Central memory CD8-positive, alpha-beta T cell (primary cell): ENCODE results near the gene ISLR.

Experiments
- ATAC-seq: fragments of 150-1000 bp; cut with Tn5 transposase; replicated peaks from 2 replicates; pipeline ENCODE4 v1.10.0; 2022; ENCODE audit warnings: mild to moderate bottlenecking, moderate FRiP score, moderate number of reproducible peaks; ENCODE audit not compliant: poor library complexity, severe bottlenecking; ENCODE audit errors: extremely low read depth
- DNase-seq, 2 donors: peaks; one replicate each; pipeline ENCODE4 v3.0.0; 2021; ENCODE audit warnings: low spot score in 2 of 2
- H3K27ac Mint-ChIP-seq: one replicate; pipeline ENCODE4 v1.8.0; 2022; ENCODE audit warnings: low read depth, mild to moderate bottlenecking, moderate library complexity, mixed read lengths
- H3K27me3 Mint-ChIP-seq: one replicate; pipeline ENCODE4 v1.8.0; 2022; ENCODE audit warnings: mixed read lengths
- H3K36me3 Mint-ChIP-seq: one replicate; pipeline ENCODE4 v1.8.0; 2022; ENCODE audit warnings: mild to moderate bottlenecking, moderate library complexity, mixed read lengths; ENCODE audit not compliant: insufficient read depth
- H3K4me1 Mint-ChIP-seq: one replicate; pipeline ENCODE4 v1.8.0; 2022; ENCODE audit warnings: mixed read lengths
- H3K4me3 Mint-ChIP-seq: one replicate; pipeline ENCODE4 v1.8.0; 2022; ENCODE audit warnings: mild to moderate bottlenecking, moderate library complexity, mixed read lengths
- H3K9me3 Mint-ChIP-seq: one replicate; pipeline ENCODE4 v1.8.0; 2022; ENCODE audit warnings: mixed read lengths

Gene ISLR

DNA sequence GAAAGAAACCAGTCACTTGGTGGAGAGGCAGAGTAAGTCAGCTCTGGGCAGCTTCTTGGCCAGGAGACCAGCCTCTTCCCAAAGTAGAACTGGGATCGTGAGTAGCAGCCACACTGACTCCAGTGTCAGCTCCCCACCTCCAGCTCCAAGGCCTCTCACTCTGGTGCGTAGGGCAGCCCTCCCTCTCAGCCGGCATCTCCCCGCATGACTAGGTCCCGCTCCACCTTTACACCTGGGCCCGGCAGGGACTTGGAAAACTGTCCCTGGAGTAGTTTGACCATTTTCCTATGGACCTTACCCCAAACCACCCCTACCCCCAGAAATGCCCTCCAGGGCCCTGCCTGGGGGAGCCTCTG lies 25.8 kb downstream of the ISLR start:
- no peaks in the 10 kb centered on the region for H3K9me3 Mint-ChIP-seq
- DNase-seq (no peak), ATAC-seq (no peak)
- no peaks in the 10 kb centered on the region for H3K4me1 Mint-ChIP-seq
- H3K4me3 Mint-ChIP-seq = no peak overlapping the region
- H3K27me3 Mint-ChIP-seq = peaks cover 53% of the 10 kb centered on the region
- no peak overlapping the region for H3K27ac Mint-ChIP-seq
- H3K36me3 Mint-ChIP-seq = no peaks in the 10 kb centered on the region

DNA sequence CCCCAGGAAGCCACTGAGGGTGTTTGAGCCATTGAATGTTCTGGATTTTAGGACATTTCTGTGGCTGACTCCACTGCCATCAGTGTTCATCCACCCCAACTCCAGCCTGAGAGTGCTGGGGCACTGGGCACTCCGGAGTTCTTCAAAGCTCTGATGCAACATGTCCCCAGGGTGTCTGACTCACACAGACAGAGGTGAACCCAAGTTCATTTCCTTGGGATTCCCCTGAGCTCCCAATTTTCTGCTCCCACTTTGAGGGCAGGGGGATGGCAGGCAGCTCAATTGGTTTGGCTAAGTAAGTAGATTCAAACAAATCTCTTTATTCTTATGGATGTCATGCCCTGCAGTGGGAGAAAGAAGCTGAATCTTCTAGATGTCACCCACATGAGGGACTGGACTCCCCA lies 26.9 kb downstream of the ISLR start:
- ATAC-seq = no peak
- no peak overlapping the region for H3K27ac Mint-ChIP-seq
- H3K4me3 Mint-ChIP-seq = no peak overlapping the region
- peaks cover 61% of the 10 kb centered on the region for H3K27me3 Mint-ChIP-seq
- no peaks in the 10 kb centered on the region for H3K4me1 Mint-ChIP-seq
- DNase-seq = no peak
- H3K9me3 Mint-ChIP-seq = no peaks in the 10 kb centered on the region
- H3K36me3 Mint-ChIP-seq = no peaks in the 10 kb centered on the region

DNA sequence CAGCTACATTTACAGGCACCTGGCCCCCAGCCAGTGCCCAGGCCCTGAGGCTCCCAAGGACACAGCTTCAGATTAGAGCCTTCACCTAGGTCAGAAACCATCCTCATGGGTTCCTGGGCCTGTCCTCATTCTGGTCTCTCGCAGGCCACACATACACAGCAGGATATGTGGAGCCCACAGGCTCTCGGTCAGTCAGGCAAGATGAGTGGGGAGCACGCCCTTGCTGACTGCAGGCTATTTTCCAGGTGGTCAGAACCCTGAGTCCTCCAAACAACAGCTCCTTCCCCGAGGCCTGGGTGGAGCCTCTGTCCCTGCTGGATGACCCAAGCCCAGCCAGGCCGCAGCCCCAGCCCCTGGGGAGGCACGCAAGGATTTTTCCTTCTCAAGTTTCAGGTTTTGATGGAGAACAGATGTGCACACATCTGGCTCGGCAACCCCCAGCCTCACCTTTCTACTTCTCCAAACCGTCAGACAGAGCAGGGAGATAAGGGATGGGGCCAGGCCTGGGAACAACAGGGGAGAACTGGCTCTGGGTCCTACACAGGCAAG lies 27.4 kb downstream of the ISLR start:
- DNase-seq = no peak
- Mint-ChIP-seq H3K4me3 (no peak overlapping the region), H3K4me1 (no peaks in the 10 kb centered on the region), H3K36me3 (no peaks in the 10 kb centered on the region), H3K27me3 (peaks cover 62% of the 10 kb centered on the region), H3K27ac (no peak overlapping the region), H3K9me3 (no peaks in the 10 kb centered on the region)
- ATAC-seq = no peak

DNA sequence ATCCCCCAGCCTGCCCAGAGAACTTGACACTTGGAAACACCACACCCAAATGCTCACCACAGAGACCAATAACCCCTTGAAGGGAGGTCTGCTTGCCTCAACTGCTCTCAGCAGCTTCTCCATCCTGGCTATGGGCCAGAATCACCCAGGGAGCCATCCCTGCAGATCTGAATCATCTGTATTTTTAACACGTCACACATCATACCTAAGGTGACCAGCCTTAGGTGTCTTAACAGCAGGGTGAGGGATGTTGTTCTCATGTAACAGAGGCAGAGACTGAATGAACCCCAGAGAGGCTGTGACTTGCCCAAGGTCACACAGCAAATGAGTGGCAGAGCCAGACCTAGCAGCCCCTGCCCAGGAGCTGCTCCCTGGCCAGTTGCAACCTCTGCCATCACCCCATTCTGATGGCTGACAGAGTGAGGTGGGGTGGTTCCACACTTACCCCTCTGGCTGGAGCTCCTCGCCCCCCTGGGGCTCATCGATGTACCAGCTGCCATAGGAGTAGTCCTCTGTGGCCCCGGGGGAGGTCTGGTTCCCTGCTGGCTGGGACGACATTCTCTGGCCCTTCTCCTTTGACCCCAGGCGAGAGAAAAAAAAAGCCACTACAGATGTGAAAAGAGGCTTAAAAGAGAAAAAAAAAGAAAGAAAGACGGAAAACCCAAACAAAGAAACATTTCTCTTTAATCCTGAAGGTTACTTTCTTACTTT lies 28.4 kb downstream of the ISLR start:
- ATAC-seq = no peak
- no peak overlapping the region for H3K4me3 Mint-ChIP-seq
- H3K4me1 Mint-ChIP-seq = no peaks in the 10 kb centered on the region
- DNase-seq = no peak
- no peaks in the 10 kb centered on the region for H3K36me3 Mint-ChIP-seq
- no peak overlapping the region for H3K27ac Mint-ChIP-seq
- H3K9me3 Mint-ChIP-seq = no peaks in the 10 kb centered on the region
- peaks cover 62% of the 10 kb centered on the region for H3K27me3 Mint-ChIP-seq

DNA sequence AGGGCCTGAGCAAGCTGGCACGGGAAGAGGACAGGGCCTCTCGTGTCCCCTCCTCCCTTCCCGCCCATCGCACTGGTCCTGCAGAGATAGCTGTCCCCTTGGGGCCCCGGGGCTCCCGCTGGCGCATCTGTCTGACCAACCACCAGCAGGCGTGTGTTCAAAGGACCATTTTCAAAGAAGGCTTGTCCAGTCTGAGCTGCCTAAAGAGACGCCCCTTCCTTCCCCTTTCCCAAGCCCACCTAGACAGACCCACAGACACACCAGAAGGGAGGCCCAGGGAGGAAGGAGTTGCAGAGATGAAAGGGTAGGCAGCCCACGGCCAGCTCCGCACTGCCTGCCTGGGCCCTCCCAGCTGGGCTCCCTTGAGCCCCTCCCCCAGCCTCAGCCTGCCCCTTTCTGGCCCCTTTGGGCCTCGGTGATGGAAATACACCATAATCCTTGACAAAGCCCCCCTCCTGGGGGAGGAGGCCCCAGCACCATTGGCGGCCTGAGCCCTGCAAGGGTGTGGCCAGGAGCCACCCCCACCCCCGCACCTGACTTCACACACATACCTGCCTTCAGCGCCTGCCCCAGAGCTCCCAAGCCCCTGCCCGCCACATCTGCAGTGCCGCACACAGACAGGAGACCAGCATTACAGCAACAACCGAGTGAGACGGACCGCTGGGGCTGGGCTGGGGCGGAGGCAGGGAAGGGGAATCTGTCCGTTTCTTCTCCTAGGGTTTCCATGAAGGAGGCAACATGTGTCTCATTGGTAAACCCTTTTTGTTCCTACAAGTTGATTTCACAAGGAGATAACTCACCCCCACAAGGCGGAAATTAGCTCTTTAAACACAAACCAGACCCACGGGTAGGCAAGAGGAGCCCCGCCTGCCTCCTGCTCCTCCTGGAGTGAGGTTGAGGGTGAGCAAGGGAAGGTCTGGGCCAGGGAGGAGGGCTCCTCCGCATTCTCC lies 29.2 kb downstream of the ISLR start, which contains the start of gene STRA6:
Gene STRA6 (minus strand): TSS at position 336 of the 950 bp plus-strand sequence. CDS start 520 bp downstream, outside the sequence.
- Mint-ChIP-seq H3K9me3 (no peaks in the 10 kb centered on the region), H3K4me3 (no peak within 1 kb of the TSS), H3K36me3 (no peaks in the 10 kb centered on the region), H3K4me1 (no peaks in the 10 kb centered on the region), H3K27me3 (peaks cover 71% of the 10 kb centered on the region), H3K27ac (no peak within 1 kb of the TSS)
- ATAC-seq (no peak), DNase-seq (no peak)

DNA sequence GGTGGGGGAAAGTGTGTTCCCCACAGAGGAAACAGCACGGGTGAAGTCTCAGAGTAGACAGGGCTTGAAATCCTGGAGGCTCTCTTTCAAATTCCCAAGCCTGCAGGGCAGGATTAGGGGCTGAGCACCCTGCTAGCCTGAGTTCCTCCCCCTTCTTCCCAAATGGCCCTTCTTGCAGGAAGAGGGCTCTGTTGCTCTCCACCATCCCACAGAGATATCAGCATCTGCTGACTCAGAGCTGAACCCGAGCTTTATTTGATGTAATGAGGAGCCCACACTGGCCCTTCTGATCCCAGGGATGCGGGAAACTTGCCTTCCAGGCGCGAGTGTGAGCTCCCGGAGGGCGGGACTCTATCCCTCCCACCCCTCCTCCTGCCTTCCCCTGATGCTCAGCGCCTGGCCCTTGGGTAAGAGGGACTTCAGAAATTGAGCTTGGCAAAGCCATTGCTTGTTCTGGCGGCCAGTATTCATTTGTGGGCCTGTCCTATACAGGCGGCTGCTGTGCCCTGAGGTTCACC lies 30.5 kb downstream of the ISLR start:
- Mint-ChIP-seq H3K4me3 (no peak overlapping the region), H3K27me3 (peaks cover 83% of the 10 kb centered on the region), H3K27ac (no peak overlapping the region), H3K4me1 (no peaks in the 10 kb centered on the region), H3K36me3 (no peaks in the 10 kb centered on the region), H3K9me3 (no peaks in the 10 kb centered on the region)
- DNase-seq (no peak), ATAC-seq (no peak)

DNA sequence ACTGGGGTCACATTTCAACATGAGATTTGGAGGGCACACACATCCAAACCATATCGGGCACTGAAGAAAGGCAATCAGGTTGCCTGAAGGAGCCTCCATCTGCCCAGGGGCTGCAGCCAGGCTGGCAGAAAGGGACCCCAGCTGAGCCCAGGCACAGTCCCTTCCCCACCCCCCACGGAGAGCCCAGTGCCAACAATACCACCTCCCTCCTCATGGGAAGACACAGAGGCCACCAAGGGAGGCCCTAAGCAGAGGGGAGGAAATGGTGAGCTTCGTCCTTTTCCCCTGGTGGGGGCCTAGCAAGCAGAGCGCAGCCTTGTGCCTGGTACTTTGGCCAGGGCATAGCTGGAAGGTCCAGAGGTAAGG lies 32.1 kb downstream of the ISLR start:
- Mint-ChIP-seq H3K4me1 (no peaks in the 10 kb centered on the region), H3K4me3 (no peak overlapping the region), H3K9me3 (no peaks in the 10 kb centered on the region), H3K27me3 (peaks cover 83% of the 10 kb centered on the region), H3K36me3 (peaks cover 2% of the 10 kb centered on the region), H3K27ac (no peak overlapping the region)
- DNase-seq (no peak), ATAC-seq (no peak)

DNA sequence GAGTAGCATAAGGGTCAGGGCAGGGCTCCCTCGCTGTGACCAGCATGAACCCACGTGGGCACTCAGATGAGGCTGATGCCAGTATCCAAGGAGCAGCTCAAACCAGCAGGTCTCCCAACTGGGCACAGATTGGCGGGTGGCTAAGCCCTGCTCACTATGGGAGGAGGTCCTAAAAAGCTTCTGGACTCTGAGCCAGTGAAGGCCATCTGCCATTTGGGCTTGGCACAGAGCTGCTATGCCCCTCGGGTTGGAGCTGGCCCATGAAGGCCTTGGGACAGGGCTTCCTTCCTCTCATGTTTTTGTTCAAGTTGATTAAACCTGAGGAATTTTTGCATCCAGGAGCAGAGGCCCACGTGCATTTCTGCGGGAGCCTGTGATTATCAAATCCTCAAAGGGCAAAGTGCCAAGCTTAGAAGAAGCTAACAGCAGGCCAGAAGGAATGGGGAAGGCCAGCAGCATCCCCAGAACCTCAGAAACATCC lies 33.3 kb downstream of the ISLR start:
- peaks cover 71% of the 10 kb centered on the region for H3K27me3 Mint-ChIP-seq

DNA sequence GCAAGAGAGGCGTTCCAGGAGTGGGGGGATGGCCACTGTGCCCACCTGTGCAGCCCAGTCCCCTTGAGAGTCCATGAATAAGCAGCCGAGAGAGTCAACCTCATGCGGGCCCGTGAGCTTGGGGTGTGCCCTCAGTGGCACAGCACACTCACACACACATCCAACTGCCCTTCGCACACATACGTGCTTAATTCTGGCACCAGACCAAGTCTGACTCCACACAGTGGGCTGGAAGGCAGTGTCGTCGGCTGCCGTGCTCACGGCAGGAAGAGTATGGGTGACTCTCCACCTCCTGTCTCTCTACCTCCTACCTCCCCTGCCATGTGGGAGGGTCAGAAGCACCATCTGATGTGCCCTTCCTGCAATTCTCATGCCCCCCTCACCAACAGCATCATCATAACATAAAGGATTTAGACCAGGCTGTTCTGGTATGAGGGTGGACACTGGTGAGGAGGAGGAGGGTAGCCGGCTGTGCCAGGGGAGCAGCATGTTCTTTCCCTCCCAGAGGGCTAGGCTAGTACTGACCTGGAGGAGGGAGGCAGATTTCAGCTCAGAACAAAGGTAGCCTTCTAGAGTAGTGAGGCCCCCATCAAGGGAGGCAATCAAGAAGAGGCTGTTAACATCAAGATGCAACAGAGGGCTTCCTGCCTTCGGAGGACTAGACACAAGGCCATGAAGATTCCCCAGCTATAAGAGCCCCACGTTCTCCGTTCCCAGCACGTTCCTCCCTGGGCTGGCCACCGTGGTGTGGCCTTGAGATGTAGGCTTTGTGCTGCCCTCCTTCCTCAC lies 34.3 kb downstream of the ISLR start:
- Mint-ChIP-seq H3K27ac (no peak overlapping the region), H3K36me3 (peaks cover 2% of the 10 kb centered on the region), H3K9me3 (no peaks in the 10 kb centered on the region), H3K4me1 (no peaks in the 10 kb centered on the region), H3K4me3 (no peak overlapping the region), H3K27me3 (peaks cover 61% of the 10 kb centered on the region)
- no peak for ATAC-seq
- DNase-seq = no peak

More for the DNA sequence above, 33.3 kb downstream of the ISLR start:
- DNase-seq = no peak
- no peaks in the 10 kb centered on the region for H3K4me1 Mint-ChIP-seq
- peaks cover 2% of the 10 kb centered on the region for H3K36me3 Mint-ChIP-seq
- H3K4me3 Mint-ChIP-seq = no peak overlapping the region
- ATAC-seq = no peak
- H3K9me3 Mint-ChIP-seq = no peaks in the 10 kb centered on the region
- H3K27ac Mint-ChIP-seq = no peak overlapping the region

DNA sequence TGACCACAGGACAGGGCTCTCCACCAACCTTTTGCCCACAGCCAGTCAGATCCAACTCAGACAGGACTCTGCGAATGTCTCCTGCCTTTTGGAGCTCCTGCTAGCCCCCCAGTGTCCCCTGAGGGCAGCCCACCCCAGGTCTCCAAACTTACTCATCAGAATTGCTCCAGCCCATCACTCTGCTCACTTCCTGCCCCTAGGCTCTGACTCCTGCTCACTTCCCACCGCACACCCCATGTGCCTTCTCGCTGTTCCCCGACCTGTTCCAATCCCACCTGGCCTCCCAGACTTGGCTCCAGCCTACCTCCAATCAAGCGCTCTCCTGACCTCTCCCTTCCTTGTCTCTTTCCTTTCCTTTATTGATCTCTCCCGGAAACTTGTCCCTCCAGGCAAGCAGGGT lies 35.0 kb downstream of the ISLR start:
- Mint-ChIP-seq H3K4me3 (no peak overlapping the region), H3K9me3 (no peaks in the 10 kb centered on the region), H3K27ac (no peak overlapping the region), H3K27me3 (peaks cover 59% of the 10 kb centered on the region), H3K4me1 (no peaks in the 10 kb centered on the region), H3K36me3 (peaks cover 2% of the 10 kb centered on the region)
- ATAC-seq (no peak), DNase-seq (no peak)

DNA sequence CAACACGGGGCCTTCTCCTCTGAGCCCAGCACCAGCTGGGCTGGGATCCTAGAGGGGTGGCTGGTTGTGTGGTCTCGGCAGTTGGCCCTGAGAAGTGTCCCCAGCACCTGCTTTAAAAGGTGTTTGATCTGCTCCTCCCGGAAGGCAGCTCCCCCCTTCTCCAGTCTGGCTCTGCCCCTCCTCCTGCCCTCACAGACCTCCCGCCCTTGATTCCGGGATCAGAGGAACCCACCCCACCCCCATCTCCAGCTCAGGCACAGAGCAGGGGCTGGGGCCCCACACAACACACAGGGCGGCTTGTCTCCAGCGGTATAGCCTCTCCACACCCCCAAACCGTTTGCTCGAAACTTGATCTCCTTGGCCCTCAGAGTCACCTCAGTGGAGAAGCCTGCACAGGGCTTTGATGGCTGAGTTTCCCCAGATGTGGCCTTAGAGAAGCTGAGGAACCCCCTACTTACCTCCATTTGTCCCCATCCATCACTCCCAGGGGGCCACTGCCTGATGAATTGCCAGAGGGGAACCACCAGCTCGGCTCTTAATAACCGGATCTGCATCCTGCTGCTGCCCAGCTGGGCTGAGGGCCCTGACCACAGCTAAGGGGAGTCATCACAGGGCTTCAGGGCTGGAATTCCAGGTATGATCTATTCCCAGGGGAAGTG lies 35.5 kb downstream of the ISLR start:
- ATAC-seq = no peak
- Mint-ChIP-seq H3K36me3 (peaks cover 2% of the 10 kb centered on the region), H3K27ac (no peak overlapping the region), H3K27me3 (peaks cover 59% of the 10 kb centered on the region), H3K4me1 (no peaks in the 10 kb centered on the region), H3K9me3 (no peaks in the 10 kb centered on the region), H3K4me3 (no peak overlapping the region)
- DNase-seq = no peak

DNA sequence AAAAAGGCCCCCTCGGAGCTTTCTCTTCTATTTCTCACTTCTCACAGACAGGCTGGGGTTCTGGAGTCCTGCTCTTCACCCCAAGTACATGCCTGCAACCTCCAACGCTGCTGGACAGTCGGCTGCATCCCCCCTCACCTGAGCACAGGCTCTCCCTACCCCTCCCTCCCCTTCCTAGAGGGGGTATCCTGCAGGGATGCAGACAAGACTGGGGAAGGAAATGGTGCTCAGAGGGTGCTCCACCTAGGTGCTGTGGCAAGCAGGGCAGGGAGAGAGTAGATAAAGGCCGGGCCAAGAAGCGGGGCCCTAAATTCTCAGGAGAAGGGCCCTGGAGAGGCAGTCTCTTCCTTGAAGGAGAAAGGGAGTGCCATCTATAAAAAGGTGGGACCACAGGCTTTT lies 36.0 kb downstream of the ISLR start:
- peaks cover 59% of the 10 kb centered on the region for H3K27me3 Mint-ChIP-seq
- no peaks in the 10 kb centered on the region for H3K4me1 Mint-ChIP-seq
- peaks cover 2% of the 10 kb centered on the region for H3K36me3 Mint-ChIP-seq
- ATAC-seq (no peak), DNase-seq (no peak)
- no peaks in the 10 kb centered on the region for H3K9me3 Mint-ChIP-seq
- H3K4me3 Mint-ChIP-seq = no peak overlapping the region
- no peak overlapping the region for H3K27ac Mint-ChIP-seq
